Adrenal gland (tissue), 5 donors: Measurements from ENCODE around the gene DUS3L.

ENCODE experiments used
- POLR2A ChIP-seq, 2 donors: fragments of 450-650 bp; IDR thresholded peaks; one replicate each; pipeline ENCODE4 v1.6.1; 2017; ENCODE audit warnings: antibody characterized with exemption in 2 of 2, mild to moderate bottlenecking in 2 of 2, moderate library complexity in 1 of 2
- TF ChIP-seq, protein P1 (sequence below), 6 experiments: fragments of 450-650 bp in 4 of 6; fragments of 200-600 bp in 2 of 6; sonication (generic) in 1 of 6; IDR thresholded peaks; 1 replicate in 5 of 6; 2 replicates in 1 of 6; pipeline versions ENCODE4 v1.5.1 to v1.8.0; 2016 to 2021; ENCODE audit warnings: antibody characterized with exemption in 6 of 6, mild to moderate bottlenecking in 2 of 6, moderate library complexity in 1 of 6
- donor health status: DM: no; HTN: no; CAD: no.

DNA sequence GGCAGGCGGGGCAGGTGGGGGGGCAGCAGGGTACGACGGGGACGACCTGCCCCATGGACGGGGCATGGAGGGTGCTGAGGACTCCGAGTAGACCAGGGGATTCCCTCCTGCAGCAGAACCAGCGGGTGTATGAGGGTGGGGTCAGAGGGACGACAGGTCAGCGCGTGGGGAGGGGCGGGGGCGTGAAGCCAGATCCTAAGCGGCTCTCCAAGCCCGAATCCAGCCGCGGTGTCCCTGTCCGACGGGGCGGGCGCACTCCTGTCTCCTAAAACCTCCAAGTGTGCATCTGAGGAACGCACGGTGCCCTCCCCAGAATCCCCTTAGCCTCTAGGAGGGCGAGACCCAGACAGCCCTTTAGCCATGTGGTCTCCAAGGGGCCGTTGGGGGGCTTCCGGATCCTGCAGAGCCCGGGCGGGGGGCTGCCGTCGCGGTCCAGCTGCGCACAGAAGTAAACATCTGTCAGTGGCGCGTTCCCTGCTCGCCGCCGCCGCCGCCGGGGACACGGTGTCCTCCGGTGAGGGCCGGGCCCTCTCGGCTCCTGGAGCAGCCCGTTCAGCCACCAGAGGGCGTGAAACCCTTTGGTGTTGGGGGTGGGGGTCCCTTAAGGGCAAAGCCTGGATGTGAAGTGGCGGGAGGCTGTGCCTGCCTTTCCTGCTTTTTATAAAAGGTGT, 14.6 kb upstream of the DUS3L start:
- TF ChIP-seq, protein P1, sequence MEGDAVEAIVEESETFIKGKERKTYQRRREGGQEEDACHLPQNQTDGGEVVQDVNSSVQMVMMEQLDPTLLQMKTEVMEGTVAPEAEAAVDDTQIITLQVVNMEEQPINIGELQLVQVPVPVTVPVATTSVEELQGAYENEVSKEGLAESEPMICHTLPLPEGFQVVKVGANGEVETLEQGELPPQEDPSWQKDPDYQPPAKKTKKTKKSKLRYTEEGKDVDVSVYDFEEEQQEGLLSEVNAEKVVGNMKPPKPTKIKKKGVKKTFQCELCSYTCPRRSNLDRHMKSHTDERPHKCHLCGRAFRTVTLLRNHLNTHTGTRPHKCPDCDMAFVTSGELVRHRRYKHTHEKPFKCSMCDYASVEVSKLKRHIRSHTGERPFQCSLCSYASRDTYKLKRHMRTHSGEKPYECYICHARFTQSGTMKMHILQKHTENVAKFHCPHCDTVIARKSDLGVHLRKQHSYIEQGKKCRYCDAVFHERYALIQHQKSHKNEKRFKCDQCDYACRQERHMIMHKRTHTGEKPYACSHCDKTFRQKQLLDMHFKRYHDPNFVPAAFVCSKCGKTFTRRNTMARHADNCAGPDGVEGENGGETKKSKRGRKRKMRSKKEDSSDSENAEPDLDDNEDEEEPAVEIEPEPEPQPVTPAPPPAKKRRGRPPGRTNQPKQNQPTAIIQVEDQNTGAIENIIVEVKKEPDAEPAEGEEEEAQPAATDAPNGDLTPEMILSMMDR (IDR thresholded peaks at IDR 0.05), result peak; percentile 73 to 83 (median 76)
- peak in 1 of 2 donors; percentile 36 for TF ChIP-seq POLR2A (IDR thresholded peaks at IDR 0.05)
